Activated T-helper 1 cell treated with anti-CD3 and anti-CD28 coated beads, Interleukin-12 subunit alpha, Interleukin-12 subunit beta, Interleukin-2, Interleukin-4 antibody, amounts not matched to agents 30 ng/mL and 10 ng/mL and 1 ng/mL, durations not matched to agents 14 hours and 24 hours and 36 hours (primary cell): Measurements from ENCODE around the gene MFAP4. TPM values are rescaled to one million over a fixed set of nuclear protein-coding genes. Genes with fewer than 3 reads are reported as not detected.

Experiments
- DNase-seq: peaks from one replicate; pipeline ENCODE4 v3.0.0; 2021; ENCODE audit warnings: low spot score
- H3K27ac Mint-ChIP-seq: one replicate; pipeline ENCODE4 v1.8.0; 2021; ENCODE audit warnings: mild to moderate bottlenecking, mixed read lengths
- H3K27me3 Mint-ChIP-seq: one replicate; pipeline ENCODE4 v1.8.0; 2022; ENCODE audit warnings: mild to moderate bottlenecking, moderate library complexity, mixed read lengths; ENCODE audit not compliant: insufficient read depth
- H3K36me3 Mint-ChIP-seq: one replicate; pipeline ENCODE4 v1.8.0; 2021; ENCODE audit warnings: low read depth, mixed read lengths
- H3K4me1 Mint-ChIP-seq: one replicate; pipeline ENCODE4 v1.8.0; 2021; ENCODE audit warnings: low read depth, mixed read lengths
- H3K4me3 Mint-ChIP-seq: one replicate; pipeline ENCODE4 v1.8.0; 2021; ENCODE audit warnings: mild to moderate bottlenecking, moderate library complexity, mixed read lengths
- H3K9me3 Mint-ChIP-seq: one replicate; pipeline ENCODE4 v1.8.0; 2021; ENCODE audit warnings: mixed read lengths
- intact Hi-C: fragments of 100-400 bp; cut with micrococcal nuclease; formaldehyde crosslinking; loops from one replicate; pipeline ENCODE4 v1.15.1; 2024
- total RNA-seq: library from RNA; stranded (reverse); gene quantifications from 2 replicates; pipeline ENCODE4 v1.2.3, GENCODE V29; 2022

The MFAP4 gene
- total RNA-seq, 1 donor from 2014 or later: not detected

GRCh38 chr17:19386051-19386929, 700 bp downstream of the MFAP4 start:
- Mint-ChIP-seq H3K27ac (no peak overlapping the region), H3K9me3 (no peaks in the 10 kb centered on the region), H3K4me3 (no peak overlapping the region), H3K36me3 (peaks cover 14% of the 10 kb centered on the region), H3K4me1 (no peaks in the 10 kb centered on the region), H3K27me3 (peaks cover 19% of the 10 kb centered on the region)
- intact Hi-C loops: no loop called here
- no peak for DNase-seq

GRCh38 chr17:19385521-19385983, 1.4 kb downstream of the MFAP4 start:
- peaks cover 19% of the 10 kb centered on the region for H3K27me3 Mint-ChIP-seq
- no peak for DNase-seq
- H3K9me3 Mint-ChIP-seq: no peaks in the 10 kb centered on the region
- H3K27ac Mint-ChIP-seq: no peak overlapping the region
- intact Hi-C loops: no loop called here
- no peaks in the 10 kb centered on the region for H3K4me1 Mint-ChIP-seq
- peaks cover 16% of the 10 kb centered on the region for H3K36me3 Mint-ChIP-seq
- no peak overlapping the region for H3K4me3 Mint-ChIP-seq

GRCh38 chr17:19384723-19385391, 2.1 kb downstream of the MFAP4 start:
- no peak for DNase-seq
- H3K36me3 Mint-ChIP-seq: peaks cover 22% of the 10 kb centered on the region
- intact Hi-C loops: no loop called here
- peaks cover 2% of the 10 kb centered on the region for H3K4me1 Mint-ChIP-seq
- H3K27me3 Mint-ChIP-seq: peaks cover 19% of the 10 kb centered on the region
- H3K9me3 Mint-ChIP-seq: no peaks in the 10 kb centered on the region
- H3K4me3 Mint-ChIP-seq: no peak overlapping the region
- H3K27ac Mint-ChIP-seq: no peak overlapping the region

DNA sequence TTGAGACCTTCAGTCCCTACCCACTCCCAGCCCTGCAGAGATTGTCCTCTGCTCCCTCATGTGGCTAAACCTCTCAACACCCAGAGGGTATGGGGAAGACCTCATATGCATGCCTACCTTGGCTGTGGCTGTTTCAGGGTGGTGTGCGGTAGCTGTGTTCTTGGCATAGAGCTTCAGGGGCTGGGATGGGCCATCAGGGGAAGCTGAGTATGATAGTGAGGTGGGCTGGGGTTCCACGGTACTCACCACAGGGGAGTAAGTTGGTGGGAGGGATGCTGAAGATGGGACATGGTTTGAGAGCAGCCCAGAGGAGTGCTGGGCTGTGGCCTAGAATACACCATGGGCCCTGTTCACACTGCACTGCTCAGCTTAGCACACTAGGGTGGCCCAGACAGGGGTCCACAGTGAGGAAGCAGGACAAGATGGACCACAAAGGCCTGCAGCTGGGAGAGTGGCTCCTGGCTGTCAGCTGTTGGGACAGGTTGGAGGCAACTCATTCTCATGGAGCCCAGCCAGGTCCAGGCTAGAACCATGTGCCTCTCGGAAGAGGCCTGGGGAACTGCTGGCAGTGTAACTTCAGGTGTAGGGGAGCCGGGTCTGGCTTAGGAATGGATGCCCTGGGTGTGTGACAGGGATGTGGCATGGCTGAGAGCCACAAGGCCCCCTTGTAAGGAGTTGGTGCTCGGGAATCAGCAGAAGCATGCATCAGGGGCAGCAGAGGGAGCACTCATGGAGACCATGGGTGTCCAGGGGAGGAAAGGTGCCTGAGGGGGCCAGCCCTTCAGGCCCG, 3.1 kb downstream of the MFAP4 start:
- intact Hi-C loops: no loop called here
- no peaks in the 10 kb centered on the region for H3K9me3 Mint-ChIP-seq
- H3K27ac Mint-ChIP-seq: no peak overlapping the region
- H3K4me3 Mint-ChIP-seq: no peak overlapping the region
- peaks cover 11% of the 10 kb centered on the region for H3K4me1 Mint-ChIP-seq
- peaks cover 10% of the 10 kb centered on the region for H3K27me3 Mint-ChIP-seq
- peaks cover 21% of the 10 kb centered on the region for H3K36me3 Mint-ChIP-seq
- DNase-seq: no peak

DNA sequence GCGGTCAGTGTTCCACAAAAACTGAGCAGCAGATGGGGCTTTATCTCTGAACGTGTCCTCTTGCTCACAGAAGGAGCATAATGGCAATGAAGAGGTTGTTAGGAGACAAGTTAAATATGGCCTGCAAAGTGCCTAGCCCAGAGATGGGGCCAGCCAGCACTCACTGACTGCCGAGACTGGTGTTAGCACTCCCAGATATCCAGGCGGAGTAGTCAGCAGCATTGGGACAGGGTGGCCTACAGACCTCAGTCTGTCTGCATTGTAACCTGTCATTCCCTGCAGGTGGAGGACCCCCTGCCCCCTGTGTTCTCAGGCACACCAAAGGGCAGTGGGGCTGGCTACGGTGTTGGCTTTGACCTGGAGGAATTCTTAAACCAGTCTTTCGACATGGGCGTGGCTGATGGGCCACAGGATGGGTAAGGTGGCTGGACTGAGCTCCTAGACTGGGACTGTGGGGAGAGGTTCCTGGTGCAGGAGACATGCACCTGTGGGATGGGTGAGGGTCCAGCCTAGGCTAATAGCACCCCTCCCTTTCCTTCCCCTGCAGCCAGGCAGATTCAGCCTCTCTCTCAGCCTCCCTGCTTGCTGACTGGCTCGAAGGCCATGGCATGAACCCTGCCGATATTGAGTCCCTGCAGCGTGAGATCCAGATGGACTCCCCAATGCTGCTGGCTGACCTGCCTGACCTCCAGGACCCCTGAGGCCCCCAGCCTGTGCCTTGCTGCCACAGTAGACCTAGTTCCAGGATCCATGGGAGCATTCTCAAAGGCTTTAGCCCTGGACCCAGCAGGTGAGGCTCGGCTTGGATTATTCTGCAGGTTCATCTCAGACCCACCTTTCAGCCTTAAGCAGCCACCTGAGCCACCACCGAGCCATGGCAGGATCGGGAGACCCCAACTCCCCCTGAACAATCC, 4.2 kb downstream of the MFAP4 start:
- peaks cover under 1% of the 10 kb centered on the region for H3K27me3 Mint-ChIP-seq
- peaks cover 20% of the 10 kb centered on the region for H3K36me3 Mint-ChIP-seq
- H3K27ac Mint-ChIP-seq: no peak overlapping the region
- intact Hi-C loops: no loop called here
- no peak for DNase-seq
- no peaks in the 10 kb centered on the region for H3K9me3 Mint-ChIP-seq
- peaks cover 11% of the 10 kb centered on the region for H3K4me1 Mint-ChIP-seq
- H3K4me3 Mint-ChIP-seq: no peak overlapping the region

DNA sequence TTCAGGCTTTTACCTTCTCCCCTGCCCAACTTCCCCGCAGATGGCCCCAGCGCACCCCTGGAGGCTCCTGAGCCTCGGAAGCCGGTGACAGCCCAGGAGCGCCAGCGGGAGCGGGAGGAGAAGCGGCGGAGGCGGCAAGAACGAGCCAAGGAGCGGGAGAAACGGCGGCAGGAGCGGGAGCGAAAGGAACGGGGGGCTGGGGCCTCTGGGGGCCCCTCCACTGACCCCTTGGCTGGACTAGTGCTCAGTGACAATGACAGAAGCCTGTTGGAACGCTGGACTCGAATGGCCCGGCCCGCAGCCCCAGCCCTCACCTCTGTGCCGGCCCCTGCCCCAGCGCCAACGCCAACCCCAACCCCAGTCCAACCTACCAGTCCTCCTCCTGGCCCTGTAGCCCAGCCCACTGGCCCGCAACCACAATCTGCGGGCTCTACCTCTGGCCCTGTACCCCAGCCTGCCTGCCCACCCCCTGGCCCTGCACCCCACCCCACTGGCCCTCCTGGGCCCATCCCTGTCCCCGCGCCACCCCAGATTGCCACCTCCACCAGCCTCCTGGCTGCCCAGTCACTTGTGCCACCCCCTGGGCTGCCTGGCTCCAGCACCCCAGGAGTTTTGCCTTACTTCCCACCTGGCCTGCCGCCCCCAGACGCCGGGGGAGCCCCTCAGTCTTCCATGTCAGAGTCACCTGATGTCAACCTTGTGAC, 5.1 kb downstream of the MFAP4 start:
- peaks cover 15% of the 10 kb centered on the region for H3K4me1 Mint-ChIP-seq
- no peaks in the 10 kb centered on the region for H3K27me3 Mint-ChIP-seq
- no peaks in the 10 kb centered on the region for H3K9me3 Mint-ChIP-seq
- no peak for DNase-seq
- H3K36me3 Mint-ChIP-seq: peaks cover 20% of the 10 kb centered on the region
- no peak overlapping the region for H3K4me3 Mint-ChIP-seq
- H3K27ac Mint-ChIP-seq: no peak overlapping the region
- intact Hi-C loops: no loop called here

- intact Hi-C loops: no loop called here
- Mint-ChIP-seq H3K9me3 (no peaks in the 10 kb centered on the region), H3K36me3 (peaks cover 20% of the 10 kb centered on the region), H3K4me1 (peaks cover 18% of the 10 kb centered on the region), H3K27ac (no peak overlapping the region), H3K27me3 (no peaks in the 10 kb centered on the region), H3K4me3 (no peak overlapping the region)
- no peak for DNase-seq
Observed at GRCh38 chr17:19381361-19381740, 5.6 kb downstream of the MFAP4 start.

- no peak for DNase-seq
- H3K36me3 Mint-ChIP-seq: peaks cover 20% of the 10 kb centered on the region
- H3K27ac Mint-ChIP-seq: no peak overlapping the region
- no peaks in the 10 kb centered on the region for H3K9me3 Mint-ChIP-seq
- H3K4me3 Mint-ChIP-seq: no peak overlapping the region
- intact Hi-C loops: no loop called here
- peaks cover 23% of the 10 kb centered on the region for H3K4me1 Mint-ChIP-seq
- no peaks in the 10 kb centered on the region for H3K27me3 Mint-ChIP-seq
Observed at GRCh38 chr17:19380481-19381301, 6.3 kb downstream of the MFAP4 start.

DNA sequence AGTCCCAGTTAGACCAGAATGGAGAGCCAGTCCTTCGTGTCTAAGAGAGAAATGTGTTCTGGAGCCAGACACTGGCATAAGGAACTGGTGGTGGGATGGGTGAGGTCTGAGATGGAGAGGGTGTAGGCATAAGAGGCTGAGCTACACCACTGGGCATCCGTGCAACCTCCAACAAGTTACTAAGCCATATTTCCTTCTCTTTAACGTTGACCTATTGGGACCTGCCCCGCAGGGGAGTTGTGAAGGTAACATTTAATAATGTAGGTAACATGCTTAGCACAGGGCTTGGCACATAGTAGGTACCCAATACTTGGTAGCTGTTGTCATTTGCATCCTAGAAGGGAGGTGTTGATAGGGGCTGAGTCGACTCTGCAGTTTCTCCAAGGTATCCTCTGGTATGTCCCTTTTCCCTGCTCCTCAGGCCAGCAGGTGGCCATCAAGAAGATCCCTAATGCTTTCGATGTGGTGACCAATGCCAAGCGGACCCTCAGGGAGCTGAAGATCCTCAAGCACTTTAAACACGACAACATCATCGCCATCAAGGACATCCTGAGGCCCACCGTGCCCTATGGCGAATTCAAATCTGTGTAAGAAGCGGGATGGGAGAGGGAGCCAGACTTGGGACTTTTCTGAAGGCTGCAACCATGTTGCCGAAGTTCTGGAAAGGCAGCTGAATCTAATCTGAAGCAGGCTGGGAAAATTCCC, 7.5 kb downstream of the MFAP4 start:
- Mint-ChIP-seq H3K4me1 (peaks cover 26% of the 10 kb centered on the region), H3K27ac (no peak overlapping the region)
- intact Hi-C loops: loop anchor here (2.0 to 5.0 kb wide), 5 partner anchors 128 to 1407 kb away; partner anchors contain the start of genes ALDH3A2, DRC3, PRPSAP2 and TOM1L2

GRCh38 chr17:19378416-19379360, 8.3 kb downstream of the MFAP4 start, which contains the start of gene MAPK7:
Gene MAPK7 (plus strand): TSS chr17:19378498. CDS start chr17:19378901, 403 bp downstream.
- H3K9me3 Mint-ChIP-seq: no peaks in the 10 kb centered on the region
- intact Hi-C loops: loop anchor here (1.0 to 5.0 kb wide), 6 partner anchors 69 to 1406 kb away; partner anchors contain the start of genes ALDH3A2, DRC3, PRPSAP2 and TOM1L2
- DNase-seq: no peak
- H3K4me3 Mint-ChIP-seq: peak within 1 kb of the TSS; percentile 98
- peak within 1 kb of the TSS; percentile 99 for H3K27ac Mint-ChIP-seq
- H3K4me1 Mint-ChIP-seq: peaks cover 34% of the 10 kb centered on the region
- H3K27me3 Mint-ChIP-seq: no peaks in the 10 kb centered on the region
- H3K36me3 Mint-ChIP-seq: peaks cover 12% of the 10 kb centered on the region

More for the DNA sequence above, 7.5 kb downstream of the MFAP4 start:
- Mint-ChIP-seq H3K36me3 (peaks cover 14% of the 10 kb centered on the region), H3K4me3 (peak overlapping the region; percentile 98), H3K9me3 (no peaks in the 10 kb centered on the region), H3K27me3 (no peaks in the 10 kb centered on the region)
- no peak for DNase-seq
